Fibroblast of skin of right quadriceps (primary cell): ENCODE data around the gene REEP5.
A peak's percentile ranks its signal among the peaks of the same experiment; 100 is the strongest.
"Not testable (repeated sequence)": the region's sequence is repeated elsewhere in the genome, so short reads cannot be mapped to it uniquely, and the experiment has no call there.

Experiments
- DNase-seq: peaks from one replicate; pipeline ENCODE4 v3.0.0-alpha.2; 2013

Gene REEP5

DNA sequence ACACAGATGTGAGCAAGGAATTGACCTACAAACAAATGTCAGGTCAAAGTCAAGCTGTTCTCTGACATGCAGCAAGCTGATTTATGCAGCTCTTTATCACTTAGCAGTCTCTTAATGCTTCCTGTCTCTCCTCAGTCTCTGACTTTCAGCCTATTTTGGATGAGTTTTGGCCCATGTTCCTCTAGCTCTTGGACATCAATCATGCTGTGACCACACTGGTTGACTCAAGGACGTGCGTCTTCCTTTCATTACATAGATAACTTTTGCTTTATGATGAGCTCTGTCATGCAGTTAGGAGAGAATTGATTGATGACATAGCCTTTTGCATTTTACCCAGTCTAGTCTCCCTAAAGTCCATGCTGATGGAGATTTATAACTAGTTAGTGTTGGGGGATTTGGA is 9.4 kb upstream of the REEP5 start:
- peak; percentile 53 for DNase-seq

DNA sequence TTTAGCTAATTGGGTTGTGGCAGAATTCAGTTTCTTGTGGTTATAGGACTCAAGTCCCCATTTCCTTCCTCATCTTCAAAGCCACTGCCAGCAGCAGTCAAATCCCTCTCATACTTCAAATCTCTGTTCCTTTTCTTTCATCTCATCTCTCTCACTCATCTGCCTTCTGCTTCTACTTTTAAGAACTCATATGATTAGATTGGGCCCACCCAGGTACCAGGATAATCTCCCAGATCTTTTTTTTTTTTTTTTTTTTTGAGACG is 8.0 kb upstream of the REEP5 start:
- DNase-seq, result no peak

DNA sequence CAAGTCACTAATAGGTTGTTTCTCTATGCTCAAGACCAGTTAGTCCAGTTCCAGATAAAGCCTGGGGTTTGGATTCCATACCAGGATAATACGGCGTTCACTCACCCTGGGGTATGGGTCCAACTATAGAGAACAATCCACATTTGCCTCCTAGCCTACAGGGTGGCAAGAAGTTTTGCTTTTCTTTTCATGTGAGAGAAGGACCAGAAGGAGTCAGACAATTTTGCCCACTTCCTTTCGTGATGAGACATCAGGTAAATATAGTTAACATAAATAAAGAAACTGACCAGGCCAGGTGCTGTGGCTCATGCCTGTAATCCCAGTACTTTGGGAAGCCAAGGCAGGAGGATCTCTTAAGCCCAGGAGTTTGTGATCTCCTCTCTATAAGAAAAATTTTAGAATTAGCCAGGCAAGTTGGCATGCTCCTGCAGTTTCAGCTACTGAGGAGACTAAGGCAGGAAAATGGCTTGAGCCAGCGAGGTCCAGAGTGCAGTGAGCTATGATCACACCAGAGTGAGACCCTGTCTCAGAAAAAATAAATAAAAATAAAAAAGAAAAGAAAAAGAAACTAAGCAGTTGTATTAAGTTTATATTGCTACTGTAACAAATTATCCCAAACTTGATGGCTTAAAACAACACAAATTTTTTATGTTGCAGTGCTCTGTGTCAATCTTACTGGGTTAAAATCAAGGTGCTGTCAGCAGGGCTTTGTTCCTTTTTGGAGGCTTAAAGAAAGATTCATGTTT is 7.5 kb upstream of the REEP5 start:
- no peak for DNase-seq

DNA sequence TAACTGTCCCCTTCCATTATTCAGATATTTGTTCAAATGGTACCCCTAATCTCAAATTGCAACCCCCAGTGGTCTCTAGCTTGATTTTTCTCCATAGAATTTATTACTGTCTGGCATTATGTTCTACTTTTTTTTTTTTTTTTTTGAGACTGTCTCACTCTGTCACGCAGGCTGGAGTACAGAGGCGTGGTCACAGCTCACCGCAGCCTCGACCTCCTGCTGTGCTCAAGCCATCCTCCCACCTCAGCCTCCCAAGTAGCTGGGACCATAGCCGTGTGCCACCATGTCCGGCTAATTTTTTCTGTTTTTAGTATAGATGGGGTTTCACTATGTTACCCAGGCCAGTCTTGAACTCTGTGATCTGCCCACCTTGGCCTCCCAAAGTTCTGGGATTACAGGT is 2.0 kb upstream of the REEP5 start:
- DNase-seq, result no peak

DNA sequence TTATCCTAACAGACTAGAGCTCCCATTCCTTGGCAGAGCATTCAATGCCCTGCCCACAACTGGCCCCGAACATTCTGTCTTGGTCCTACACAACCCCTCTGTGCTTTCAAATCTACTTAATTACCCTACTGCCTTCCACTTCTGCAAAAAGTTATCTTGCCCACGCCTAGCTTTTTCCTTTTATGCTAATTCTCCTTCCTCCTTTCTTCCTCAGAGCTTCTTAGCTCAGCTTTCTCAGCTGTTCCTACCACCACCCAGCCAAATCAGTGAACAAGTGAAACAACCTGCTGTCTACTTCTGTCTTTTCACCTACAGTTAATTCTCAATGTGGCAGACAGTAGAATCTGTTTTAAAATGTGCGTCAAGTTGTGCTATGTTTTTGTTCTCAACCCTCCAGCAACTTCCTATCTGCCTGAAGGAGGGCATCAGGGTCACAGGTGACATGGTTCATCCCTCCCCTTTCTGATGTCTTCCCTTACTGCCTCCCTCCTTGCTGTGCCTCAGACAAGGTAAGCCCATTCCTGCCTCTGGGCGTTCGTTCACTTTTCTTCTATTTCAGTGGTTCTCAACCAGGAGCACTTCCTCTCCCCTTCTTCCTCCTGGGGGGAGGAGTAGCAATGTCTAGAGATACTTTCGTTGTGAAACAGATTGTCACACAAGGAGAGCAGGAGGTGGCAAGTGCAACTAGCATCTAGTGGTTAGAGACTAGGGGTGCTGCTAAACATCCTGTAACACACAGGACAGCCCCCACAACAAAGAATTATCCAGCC is 1.3 kb upstream of the REEP5 start:
- no peak for DNase-seq

DNA sequence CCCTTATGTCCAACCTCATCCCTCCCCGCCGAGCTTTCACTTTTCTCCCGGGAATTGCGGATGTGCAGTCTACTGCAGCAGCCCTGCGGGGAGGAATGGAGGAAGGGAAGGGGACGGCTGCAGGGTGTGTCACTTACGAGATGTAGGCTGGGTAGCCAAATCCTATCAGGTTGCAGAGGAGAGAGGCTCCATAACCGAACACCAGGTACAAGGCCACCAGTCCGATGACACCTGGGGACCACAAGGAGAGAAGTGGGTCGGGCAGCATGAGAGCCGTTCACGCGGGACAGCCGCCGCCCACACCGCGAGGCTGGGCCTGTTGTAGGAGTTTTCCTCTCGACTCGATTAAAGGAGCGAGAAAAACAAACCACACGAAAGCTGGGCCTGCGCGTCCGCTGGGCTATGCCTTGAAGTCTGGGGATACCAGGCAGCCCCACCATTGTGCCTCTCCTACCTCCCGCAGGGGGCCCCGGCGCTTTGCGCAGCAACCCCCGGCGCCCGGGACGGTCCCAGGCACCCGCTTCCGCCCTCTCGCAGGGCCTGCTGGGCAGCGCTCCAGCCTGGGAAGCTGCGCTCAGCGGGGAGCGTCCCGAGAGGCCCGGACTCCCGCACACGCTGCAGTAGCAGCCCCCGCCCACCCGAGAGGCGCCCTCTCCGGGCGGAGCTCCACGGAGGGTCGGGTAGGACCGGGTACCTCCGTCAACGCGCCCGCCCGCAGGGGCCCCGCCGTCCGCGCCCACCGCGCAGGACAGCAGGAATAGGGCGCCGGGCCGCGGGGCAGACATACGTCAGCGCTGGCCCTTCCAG is 798 bp downstream of the REEP5 start:
- peak; percentile 69 for DNase-seq

DNA sequence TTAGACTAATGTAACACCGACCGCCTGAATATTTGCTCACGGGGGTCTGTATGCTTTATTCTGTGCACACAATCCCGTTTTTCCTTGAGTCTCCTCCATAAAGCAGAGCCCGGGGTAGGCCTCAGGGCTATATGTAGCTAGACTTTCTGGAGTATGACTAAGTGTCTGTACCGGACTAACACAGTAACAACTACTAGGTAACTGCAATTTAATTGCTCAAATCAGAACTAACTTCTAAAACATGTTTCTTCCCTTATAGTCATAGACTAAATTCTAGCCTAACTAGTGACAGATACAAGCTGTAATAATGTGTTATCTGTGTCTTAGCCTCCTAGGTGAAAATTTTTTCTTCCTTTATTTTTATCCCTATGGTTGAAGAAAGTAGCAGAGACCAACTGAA is 2.1 kb downstream of the REEP5 start:
- no peak for DNase-seq

DNA sequence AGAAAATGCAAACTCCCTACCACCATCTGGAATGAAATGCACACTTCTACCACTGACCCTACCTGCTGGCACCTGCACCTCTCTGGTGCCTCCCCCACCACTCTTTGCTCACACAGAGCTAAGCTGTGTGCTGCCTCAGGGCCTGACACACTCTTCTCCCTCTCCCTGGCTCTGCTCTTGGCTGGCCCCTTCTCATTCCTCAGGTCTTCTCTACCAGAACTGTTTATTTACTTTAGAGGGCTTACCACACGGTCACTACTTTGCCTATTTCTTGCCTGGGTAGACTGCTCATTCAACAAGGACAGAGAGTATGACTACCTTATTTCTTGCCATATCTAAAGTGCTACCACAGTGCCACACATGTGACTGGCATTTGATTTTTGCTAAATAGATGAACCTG is 3.3 kb downstream of the REEP5 start:
- no peak for DNase-seq

DNA sequence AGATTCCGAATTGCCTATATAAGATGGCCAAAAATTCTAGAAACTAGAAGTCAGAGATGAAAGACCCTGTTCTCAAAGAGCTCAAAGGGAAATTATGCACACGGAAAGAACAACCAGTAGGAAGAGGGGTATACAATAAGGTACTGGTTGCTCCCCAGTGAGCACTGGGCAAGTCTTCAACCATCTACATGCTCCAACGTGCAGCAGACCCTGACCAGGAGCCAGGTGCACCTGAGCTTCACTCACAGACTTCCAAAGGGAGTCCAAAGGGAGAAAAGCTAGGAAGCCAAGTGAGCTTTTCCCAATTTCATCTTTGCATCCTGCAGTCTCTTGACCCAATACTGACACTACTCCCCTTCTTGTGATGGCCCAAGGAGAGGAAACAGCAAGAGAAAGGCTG is 3.9 kb downstream of the REEP5 start:
- no peak for DNase-seq

DNA sequence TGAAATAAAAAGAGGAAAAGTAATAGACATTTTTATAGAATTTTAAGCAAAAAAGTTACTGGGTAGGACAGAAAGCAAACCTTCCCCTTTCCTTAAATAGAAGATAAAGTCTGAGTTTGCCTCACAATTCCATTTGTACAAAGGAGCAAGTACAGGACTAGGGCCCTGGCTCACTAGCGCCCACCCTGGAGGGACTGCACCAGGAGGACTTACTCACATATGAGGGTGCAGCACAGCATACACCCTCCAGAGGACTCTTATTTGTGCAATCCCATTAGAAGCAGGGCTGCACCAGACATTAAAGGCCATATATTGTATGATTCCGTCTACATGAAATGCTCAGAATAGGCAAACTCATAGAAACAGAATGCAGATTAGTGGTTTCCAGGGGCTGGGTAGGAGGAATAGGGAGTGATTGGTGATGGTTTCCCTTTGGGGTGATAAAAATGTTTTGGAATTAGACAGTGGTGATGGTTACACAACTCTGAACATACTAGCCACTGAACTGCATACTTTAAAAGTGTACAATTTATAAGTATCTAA is 4.5 kb downstream of the REEP5 start:
- DNase-seq, result peak; percentile 59

DNA sequence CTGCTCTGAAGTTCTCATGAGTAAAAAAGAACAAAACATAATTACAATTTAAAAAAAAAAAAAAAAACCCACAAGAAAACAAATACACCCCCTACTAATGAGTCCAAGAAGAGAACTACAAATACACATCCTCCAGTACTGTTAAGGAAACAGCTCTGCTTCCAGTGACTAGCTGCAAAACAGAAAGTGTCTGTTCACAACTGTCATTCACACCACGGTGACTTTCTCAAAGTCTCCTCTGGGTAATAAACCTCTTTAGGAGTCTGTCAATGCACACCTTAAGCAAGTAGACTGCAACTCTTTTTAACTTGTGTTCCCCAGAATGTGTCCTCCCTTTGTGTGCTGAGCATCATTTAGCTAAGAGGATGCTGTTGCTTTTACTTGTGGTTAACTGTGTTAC is 6.2 kb downstream of the REEP5 start:
- DNase-seq, result no peak

DNA sequence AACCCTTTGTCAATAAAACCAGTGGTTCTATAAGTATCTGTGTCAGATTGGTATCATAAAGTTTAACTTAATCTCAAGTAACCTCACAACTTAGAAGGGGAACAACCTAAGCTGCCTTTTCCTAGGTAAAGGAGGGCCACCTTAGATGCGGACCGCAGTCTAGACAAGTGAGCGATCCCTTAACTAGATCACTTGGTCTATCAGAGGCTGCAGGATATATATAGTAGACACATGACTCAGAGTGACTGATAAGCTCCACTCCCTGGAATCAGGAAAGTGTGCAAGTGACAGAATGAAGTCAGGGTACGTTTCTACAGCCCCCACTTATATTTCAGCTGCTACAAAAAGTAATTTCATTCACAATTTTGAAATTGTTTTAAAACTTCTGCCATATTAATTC is 7.4 kb downstream of the REEP5 start:
- DNase-seq, result no peak

DNA sequence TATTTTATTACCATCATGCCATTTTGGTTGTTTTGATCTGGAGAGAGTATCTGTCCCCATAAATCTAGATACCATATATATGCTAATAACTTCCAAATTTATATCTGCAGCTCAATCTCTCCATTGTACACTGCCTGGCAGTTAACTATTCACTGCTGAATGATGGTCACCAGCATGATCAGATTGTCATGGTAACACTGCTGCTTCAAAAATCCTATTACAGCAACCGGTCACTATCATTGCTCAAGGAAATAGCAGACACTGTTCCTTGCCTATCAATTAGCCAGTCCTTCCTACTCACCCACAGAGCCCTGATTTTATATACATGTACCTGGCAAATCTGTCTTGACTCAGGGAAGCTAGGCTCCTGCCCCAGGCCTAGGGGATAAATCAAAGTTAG is 11.5 kb downstream of the REEP5 start:
- no peak for DNase-seq

DNA sequence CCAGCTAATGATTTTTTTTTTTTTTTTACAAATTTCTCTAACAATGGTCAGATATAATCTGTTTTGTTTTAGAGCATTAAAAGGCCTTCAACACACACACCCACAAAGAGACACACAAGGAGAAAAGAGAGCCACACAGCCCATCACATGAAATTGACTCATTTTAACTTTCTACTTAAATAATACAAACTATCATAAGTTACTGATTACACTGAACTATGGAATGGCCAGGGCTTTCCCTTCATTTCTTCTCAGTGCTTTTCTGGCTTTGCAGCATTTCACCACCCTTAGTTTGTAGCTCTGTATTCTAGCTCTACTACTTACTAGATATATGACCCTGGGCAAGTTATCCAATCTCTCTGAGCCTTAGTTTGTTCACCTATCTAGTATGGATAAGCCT is 13.2 kb downstream of the REEP5 start:
- DNase-seq, result no peak

DNA sequence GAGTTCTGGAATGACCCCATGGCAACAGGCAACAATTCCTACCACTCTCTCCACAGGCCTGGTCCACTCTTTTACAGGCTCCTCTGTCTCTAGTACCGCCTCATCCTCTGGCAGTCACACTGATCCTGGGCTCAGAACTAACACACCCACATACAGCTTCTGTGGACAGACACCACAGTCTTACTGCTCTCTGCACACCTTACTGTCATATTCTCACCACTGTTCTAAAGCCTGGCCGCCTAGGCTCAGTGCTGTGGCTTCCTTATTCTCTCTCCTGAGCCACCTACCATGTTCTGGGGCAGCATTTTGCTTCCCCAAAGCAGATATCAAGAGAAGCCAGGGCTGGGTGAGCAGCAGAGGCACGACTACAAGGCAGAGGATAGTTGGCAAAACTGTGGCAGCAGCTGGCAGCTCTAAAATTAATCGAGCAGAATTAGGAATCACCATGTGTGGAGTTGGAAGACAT is 14.8 kb downstream of the REEP5 start:
- DNase-seq, result no peak

DNA sequence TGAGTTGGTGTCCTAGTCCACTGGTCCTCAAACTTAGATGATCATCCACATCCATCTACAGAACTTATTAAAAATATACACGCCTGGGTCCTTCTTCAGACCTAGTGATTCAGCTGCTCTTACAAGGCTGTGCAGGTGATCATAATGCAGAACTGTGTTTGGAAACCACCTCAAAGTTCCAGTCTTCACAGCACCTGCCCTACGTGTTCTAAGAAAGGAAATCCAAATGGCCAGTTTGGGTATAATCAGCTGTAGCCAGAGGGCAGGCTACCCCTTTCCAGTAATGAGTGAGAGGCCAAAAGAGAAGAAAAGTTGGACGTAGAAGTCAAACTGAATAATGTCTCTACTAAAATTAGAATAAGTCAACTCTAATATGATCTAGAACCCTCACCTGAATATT is 15.4 kb downstream of the REEP5 start:
- DNase-seq, result no peak

DNA sequence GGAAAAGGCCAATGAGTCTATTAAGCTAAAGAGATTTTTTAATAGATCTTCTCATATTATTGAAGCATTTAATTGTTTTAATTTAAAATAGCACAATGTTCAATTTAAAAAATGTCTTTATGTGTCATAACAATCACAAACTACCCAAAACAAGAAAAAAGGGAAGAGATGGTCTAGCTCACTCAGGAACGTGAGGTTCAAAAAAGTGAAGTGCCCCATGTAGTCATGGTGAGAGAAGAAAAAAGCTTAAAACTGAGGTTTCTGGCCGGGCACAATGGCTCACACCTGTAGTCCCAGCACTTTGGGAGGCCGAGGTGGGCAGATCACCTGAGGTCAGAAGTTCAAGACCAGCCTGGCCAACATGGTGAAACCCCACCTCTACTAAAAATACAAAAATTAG is 17.0 kb downstream of the REEP5 start:
- DNase-seq, result not testable (repeated sequence)

DNA sequence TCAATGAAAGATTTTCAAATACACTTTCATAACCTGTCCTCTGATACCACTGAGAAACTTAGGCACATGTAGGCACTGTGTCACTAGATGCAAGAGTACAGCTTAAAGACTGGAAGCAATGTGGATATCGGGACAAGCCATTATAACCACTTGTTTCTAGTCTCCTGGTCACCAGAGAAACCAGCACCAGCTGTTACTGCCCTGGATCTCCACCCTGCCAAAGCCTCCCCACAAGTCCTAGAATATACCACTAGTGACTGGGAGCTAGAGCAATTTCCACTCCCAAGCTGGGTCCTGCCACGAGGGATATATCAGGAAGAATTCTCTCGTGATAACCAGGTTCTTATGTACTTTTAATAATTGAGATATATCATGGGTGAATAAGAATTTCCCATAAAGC is 19.5 kb downstream of the REEP5 start:
- DNase-seq, result no peak

DNA sequence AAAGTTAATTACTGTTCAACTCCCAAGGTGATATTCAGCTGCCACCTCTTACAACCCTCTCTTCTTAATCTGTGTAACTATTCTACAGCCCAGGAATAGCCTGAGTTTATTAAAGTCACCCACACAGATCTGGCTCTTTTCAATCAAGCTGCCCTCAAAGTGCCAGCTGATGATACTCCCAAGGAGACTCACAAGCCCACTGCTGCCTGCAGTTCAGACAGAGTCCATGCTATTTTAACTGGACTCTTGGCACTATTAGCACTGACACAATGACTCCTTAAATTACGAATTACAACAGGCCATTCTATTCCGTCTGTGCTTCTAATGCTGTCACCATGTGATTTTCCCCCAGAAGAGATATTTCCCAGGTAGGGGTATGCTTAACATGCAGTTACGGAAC is 26.3 kb downstream of the REEP5 start:
- DNase-seq, result no peak

DNA sequence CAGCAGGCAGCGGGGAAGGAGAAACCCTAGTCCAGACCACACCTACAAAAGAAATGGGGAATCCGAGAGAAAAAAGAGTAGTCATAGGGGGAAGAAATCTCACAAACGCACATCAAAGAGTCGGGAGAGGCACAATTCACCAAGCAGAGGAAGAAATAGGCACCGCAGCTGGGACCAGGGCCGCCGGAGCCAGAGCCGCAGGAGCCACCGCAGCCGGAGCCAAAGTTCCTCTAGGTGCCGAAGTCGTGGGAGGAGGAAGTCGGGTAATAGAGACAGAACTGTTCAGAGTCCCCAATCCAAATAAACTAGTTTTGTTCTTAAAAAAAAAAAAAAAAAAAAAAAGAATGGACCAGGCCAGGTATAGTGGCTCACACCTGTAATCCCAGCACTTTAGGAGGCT is 29.3 kb downstream of the REEP5 start:
- no peak for DNase-seq

DNA sequence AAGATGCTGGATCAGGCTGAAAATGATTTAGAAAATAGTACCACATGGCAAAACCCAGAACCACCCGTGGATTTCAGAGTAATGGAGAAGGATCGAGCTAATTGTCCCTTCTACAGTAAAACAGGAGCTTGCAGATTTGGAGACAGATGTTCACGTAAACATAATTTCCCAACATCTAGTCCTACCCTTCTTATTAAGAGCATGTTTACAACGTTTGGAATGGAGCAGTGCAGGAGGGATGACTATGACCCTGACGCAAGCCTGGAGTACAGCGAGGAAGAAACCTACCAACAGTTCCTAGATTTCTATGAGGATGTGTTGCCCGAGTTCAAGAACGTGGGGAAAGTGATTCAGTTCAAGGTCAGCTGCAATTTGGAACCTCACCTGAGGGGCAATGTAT is 30.0 kb downstream of the REEP5 start:
- DNase-seq, result not testable (repeated sequence)

DNA sequence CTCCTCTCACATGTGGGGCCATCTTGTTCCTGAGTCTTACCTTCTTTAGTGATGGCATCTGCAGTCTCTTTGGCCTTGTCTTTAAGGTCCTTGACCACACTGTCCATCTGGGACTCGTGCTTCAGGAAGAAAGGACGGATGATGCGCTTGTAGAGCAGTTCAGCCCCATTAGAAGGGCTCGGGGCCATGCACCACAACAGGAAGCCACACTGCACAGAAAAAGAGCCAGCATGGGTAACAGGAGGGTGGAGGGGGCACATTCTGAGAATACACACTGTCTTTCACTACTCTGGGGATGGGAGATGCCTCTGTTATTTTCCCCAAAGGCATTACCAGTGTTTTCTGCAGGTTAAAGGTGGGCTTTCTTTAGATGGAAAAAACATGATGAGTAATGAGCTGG is 35.1 kb downstream of the REEP5 start:
- DNase-seq, result no peak

DNA sequence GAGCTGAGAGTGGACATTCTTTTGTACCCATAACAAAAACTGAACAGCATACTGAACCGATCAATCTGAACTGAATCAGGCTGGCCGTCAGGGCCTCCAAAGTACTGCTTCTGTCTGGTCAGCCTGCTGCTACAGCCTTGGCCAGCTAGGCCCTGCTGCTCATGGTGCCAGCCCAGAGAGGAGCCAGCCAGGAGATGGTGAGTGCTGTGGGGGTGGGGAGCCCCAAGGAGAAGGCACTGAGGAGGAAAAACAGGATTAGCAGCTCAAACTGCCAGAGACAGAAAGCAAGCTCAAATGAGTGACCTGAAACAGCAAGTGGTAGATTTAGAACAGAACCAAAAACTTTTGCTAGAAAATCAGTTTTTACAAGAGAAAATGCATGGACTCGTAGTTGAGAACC is 37.0 kb downstream of the REEP5 start:
- DNase-seq, result no peak

DNA sequence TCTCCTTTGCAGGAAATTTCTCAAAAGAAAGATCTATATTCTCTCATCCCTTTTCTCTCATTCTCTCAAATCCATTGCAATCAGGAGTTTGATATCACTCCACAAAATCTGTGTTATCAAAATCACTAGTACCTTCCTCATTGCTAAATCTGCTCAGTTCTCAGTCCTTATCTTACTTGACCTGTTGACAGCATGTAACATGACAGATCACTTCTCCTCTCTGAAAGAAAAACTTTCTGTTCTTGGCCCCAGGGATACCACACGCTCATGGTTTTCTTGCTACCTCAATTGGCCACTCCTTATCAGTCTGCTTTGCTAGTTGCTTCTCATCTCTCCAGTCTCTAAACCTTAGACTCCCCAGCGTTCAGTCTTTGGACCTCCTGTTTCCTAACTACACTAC is 38.8 kb downstream of the REEP5 start:
- no peak for DNase-seq
